Stimulated activated naive B cell treated with anti-CD40 and anti-IgM and Interleukin-4, amounts not matched to agents 10 μg/mL and 1 μg/mL and 100 μg/mL, for 72 hours (primary cell): ENCODE results near the gene TOPORS.

Source experiments
- ATAC-seq, 2 donors: fragments of 150-1000 bp; cut with Tn5 transposase; replicated peaks; 2 replicates each; pipeline ENCODE4 v1.10.0; 2021; ENCODE audit warnings: moderate library complexity in 1 of 2
- DNase-seq: peaks from one replicate; pipeline ENCODE4 v3.0.0; 2021
- H3K27ac Mint-ChIP-seq: one replicate; pipeline ENCODE4 v1.8.0; 2022; ENCODE audit warnings: mild to moderate bottlenecking, mixed read lengths
- H3K27me3 Mint-ChIP-seq, 2 donors: one replicate each; pipeline ENCODE4 v1.8.0; 2022; ENCODE audit warnings: mixed read lengths in 2 of 2
- H3K36me3 Mint-ChIP-seq, 2 donors: one replicate each; pipeline ENCODE4 v1.8.0; 2022; ENCODE audit warnings: mixed read lengths in 2 of 2, mild to moderate bottlenecking in 1 of 2
- H3K4me1 Mint-ChIP-seq, 2 donors: one replicate each; pipeline ENCODE4 v1.8.0; 2022; ENCODE audit warnings: mixed read lengths in 2 of 2, mild to moderate bottlenecking in 1 of 2
- H3K4me3 Mint-ChIP-seq, 2 donors: one replicate each; pipeline ENCODE4 v1.8.0; 2022; ENCODE audit warnings: mild to moderate bottlenecking in 2 of 2, mixed read lengths in 2 of 2, moderate library complexity in 1 of 2
- H3K9me3 Mint-ChIP-seq, 2 donors: one replicate each; pipeline ENCODE4 v1.8.0; 2022; ENCODE audit warnings: mixed read lengths in 2 of 2, mild to moderate bottlenecking in 1 of 2

Gene TOPORS

GRCh38 chr9:32508728-32509127, 43.7 kb downstream of the TOPORS start:
- no peak for DNase-seq
- H3K36me3 Mint-ChIP-seq = peaks cover 4 to 5% of the 10 kb centered on the region in 2 donors

GRCh38 chr9:32503008-32503407, 49.4 kb downstream of the TOPORS start:
- no peaks in the 10 kb centered on the region for H3K9me3 Mint-ChIP-seq
- peaks cover 0 to 3% of the 10 kb centered on the region in 2 donors for H3K4me1 Mint-ChIP-seq
- H3K4me3 Mint-ChIP-seq = no peak overlapping the region
- DNase-seq (no peak), ATAC-seq (no peak)
- no peak overlapping the region for H3K27ac Mint-ChIP-seq
- no peaks in the 10 kb centered on the region for H3K27me3 Mint-ChIP-seq
- peaks cover 17 to 22% of the 10 kb centered on the region in 2 donors for H3K36me3 Mint-ChIP-seq

More at GRCh38 chr9:32508728-32509127, 43.7 kb downstream of the TOPORS start:
- Mint-ChIP-seq H3K27me3 (no peaks in the 10 kb centered on the region), H3K27ac (no peak overlapping the region), H3K9me3 (peaks cover 0 to 3% of the 10 kb centered on the region in 2 donors), H3K4me3 (no peak overlapping the region), H3K4me1 (peaks cover 15 to 34% of the 10 kb centered on the region in 2 donors)
- ATAC-seq = no peak

GRCh38 chr9:32502464-32502863, 49.9 kb downstream of the TOPORS start:
- ATAC-seq (no peak), DNase-seq (no peak)
- peaks cover 19 to 24% of the 10 kb centered on the region in 2 donors for H3K36me3 Mint-ChIP-seq
- no peaks in the 10 kb centered on the region for H3K9me3 Mint-ChIP-seq
- H3K27ac Mint-ChIP-seq = no peak overlapping the region
- peaks cover 0 to 3% of the 10 kb centered on the region in 2 donors for H3K4me1 Mint-ChIP-seq
- no peaks in the 10 kb centered on the region for H3K27me3 Mint-ChIP-seq
- no peak overlapping the region for H3K4me3 Mint-ChIP-seq

GRCh38 chr9:32501868-32502267, 50.5 kb downstream of the TOPORS start:
- Mint-ChIP-seq H3K27me3 (no peaks in the 10 kb centered on the region), H3K4me1 (peaks cover 0 to 3% of the 10 kb centered on the region in 2 donors), H3K36me3 (peaks cover 19 to 24% of the 10 kb centered on the region in 2 donors), H3K4me3 (no peak overlapping the region), H3K9me3 (no peaks in the 10 kb centered on the region), H3K27ac (no peak overlapping the region)
- DNase-seq (no peak), ATAC-seq (no peak)

GRCh38 chr9:32500768-32501167, 51.6 kb downstream of the TOPORS start:
- Mint-ChIP-seq H3K4me3 (no peak overlapping the region), H3K36me3 (peaks cover 29 to 34% of the 10 kb centered on the region in 2 donors), H3K4me1 (peaks cover 0 to 3% of the 10 kb centered on the region in 2 donors), H3K27ac (no peak overlapping the region), H3K9me3 (no peaks in the 10 kb centered on the region), H3K27me3 (no peaks in the 10 kb centered on the region)
- ATAC-seq = no peak
- no peak for DNase-seq

GRCh38 chr9:32497921-32498320, 54.5 kb downstream of the TOPORS start:
- no peak overlapping the region for H3K27ac Mint-ChIP-seq
- DNase-seq (no peak), ATAC-seq (no peak)
- H3K4me3 Mint-ChIP-seq = no peak overlapping the region
- H3K9me3 Mint-ChIP-seq = no peaks in the 10 kb centered on the region
- H3K4me1 Mint-ChIP-seq = peaks cover 0 to 3% of the 10 kb centered on the region in 2 donors
- no peaks in the 10 kb centered on the region for H3K27me3 Mint-ChIP-seq
- H3K36me3 Mint-ChIP-seq = peaks cover 24 to 34% of the 10 kb centered on the region in 2 donors

- DNase-seq (no peak), ATAC-seq (no peak)
- H3K4me3 Mint-ChIP-seq = no peak overlapping the region
- H3K27ac Mint-ChIP-seq = no peak overlapping the region
- H3K4me1 Mint-ChIP-seq = no peaks in the 10 kb centered on the region
- no peaks in the 10 kb centered on the region for H3K9me3 Mint-ChIP-seq
- no peaks in the 10 kb centered on the region for H3K27me3 Mint-ChIP-seq
- peaks cover 13 to 31% of the 10 kb centered on the region in 2 donors for H3K36me3 Mint-ChIP-seq
These were observed 61.8 kb downstream of the TOPORS start for GRCh38 chr9:32490601-32491000.
